Ectodermal cell (in vitro differentiated cells): ENCODE measurements around the gene ARHGAP35.
A peak's percentile ranks its signal among the peaks of the same experiment; 100 is the strongest.

ENCODE experiments used
- H3K27ac ChIP-seq: 2 replicates; pipeline ENCODE4 v1.7.0; 2013; ENCODE audit warnings: mild to moderate bottlenecking, low read depth, low read length; ENCODE audit not compliant: insufficient read depth, poor library complexity, severe bottlenecking
- H3K27me3 ChIP-seq: 2 replicates; pipeline ENCODE4 v1.7.0; 2013; ENCODE audit warnings: mild to moderate bottlenecking, low read length; ENCODE audit not compliant: insufficient read depth, control insufficient read depth, poor library complexity, severe bottlenecking
- H3K36me3 ChIP-seq: one replicate; pipeline ENCODE4 v1.7.0; 2013; ENCODE audit warnings: low read length; ENCODE audit not compliant: control insufficient read depth, insufficient read depth
- H3K4me1 ChIP-seq: one replicate; pipeline ENCODE4 v1.7.0; 2013; ENCODE audit warnings: low read length; ENCODE audit not compliant: control insufficient read depth, insufficient read depth
- H3K4me3 ChIP-seq: 2 replicates; pipeline ENCODE4 v1.7.0; 2013; ENCODE audit warnings: low read depth, low read length, control low read depth; ENCODE audit not compliant: insufficient read depth
- H3K9me3 ChIP-seq: 2 replicates; pipeline ENCODE4 v1.7.0; 2013; ENCODE audit warnings: mild to moderate bottlenecking, low read length, moderate library complexity; ENCODE audit not compliant: control insufficient read depth
- WGBS, 2 experiments: methylation state at CpG; one replicate each; pipeline ENCODE4 v1.1.7; 2013; ENCODE audit warnings: missing lambda C conversion rate in 2 of 2; 5-methylcytosine and 5-hydroxymethylcytosine counted together

ARHGAP35 gene

GRCh38 chr19:46856062-46857022 lies 4.5 kb upstream of the ARHGAP35 start:
- Histone ChIP-seq H3K9me3 (no peaks in the 10 kb centered on the region), H3K4me1 (no peaks in the 10 kb centered on the region), H3K4me3 (no peak overlapping the region), H3K27me3 (peaks cover 5% of the 10 kb centered on the region), H3K36me3 (no peaks in the 10 kb centered on the region), H3K27ac (peak overlapping the region; percentile 4)
- 44 to 47% methylated on average over 41 of the region's 41 CpGs for WGBS, 2 experiments

DNA sequence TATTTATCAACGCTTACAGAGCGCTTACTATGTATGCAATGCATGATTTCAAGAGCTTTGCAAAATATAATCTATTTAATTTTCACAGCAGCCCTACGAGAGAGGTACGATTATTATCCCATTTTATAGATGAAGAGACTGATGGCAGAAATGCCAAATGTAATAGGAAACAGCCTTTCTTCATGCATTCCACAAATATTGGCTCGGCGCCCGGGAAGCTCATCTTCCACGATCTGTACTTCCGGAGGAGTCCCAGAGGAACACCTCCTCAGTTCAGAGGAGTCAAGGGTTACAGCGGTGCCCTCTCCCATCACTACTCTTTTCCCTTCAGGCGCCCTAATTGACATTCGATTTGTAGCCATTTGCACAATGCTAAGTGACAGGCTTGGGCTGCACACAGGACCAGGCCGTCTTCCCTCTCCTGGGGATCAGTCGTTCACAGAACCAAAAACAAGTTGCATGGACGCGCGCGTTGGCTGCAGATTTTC lies 1.1 kb upstream of the ARHGAP35 start:
- WGBS, 2 experiments = 19 to 20% methylated on average over 18 of the region's 18 CpGs
- Histone ChIP-seq H3K4me1 (peaks cover 17% of the 10 kb centered on the region), H3K36me3 (no peaks in the 10 kb centered on the region), H3K27me3 (peaks cover 5% of the 10 kb centered on the region), H3K4me3 (peak overlapping the region; percentile 84), H3K27ac (peak overlapping the region; percentile 92), H3K9me3 (no peaks in the 10 kb centered on the region)

- H3K4me3 ChIP-seq = peak overlapping the region; percentile 84
- 0% methylated on average over 89 of the region's 89 CpGs for WGBS, 2 experiments
Measured at GRCh38 chr19:46860125-46860845, 512 bp upstream of the ARHGAP35 start.

GRCh38 chr19:46861691-46862502 lies 1.1 kb downstream of the ARHGAP35 start:
- H3K36me3 ChIP-seq = no peaks in the 10 kb centered on the region
- H3K4me1 ChIP-seq = peaks cover 21% of the 10 kb centered on the region
- 0% methylated on average over 19 of the region's 19 CpGs for WGBS, 2 experiments
- peak overlapping the region; percentile 84 for H3K4me3 ChIP-seq
- H3K9me3 ChIP-seq = no peaks in the 10 kb centered on the region
- H3K27me3 ChIP-seq = no peaks in the 10 kb centered on the region
- H3K27ac ChIP-seq = peak overlapping the region; percentile 95

More at GRCh38 chr19:46860125-46860845, 512 bp upstream of the ARHGAP35 start:
- Histone ChIP-seq H3K27ac (peak overlapping the region; percentile 97), H3K9me3 (no peaks in the 10 kb centered on the region), H3K36me3 (no peaks in the 10 kb centered on the region), H3K4me1 (peaks cover 21% of the 10 kb centered on the region), H3K27me3 (peaks cover 2% of the 10 kb centered on the region)

GRCh38 chr19:46862503-46862834 lies 1.7 kb downstream of the ARHGAP35 start:
- 12 to 13% methylated on average over 9 of the region's 9 CpGs for WGBS, 2 experiments

GRCh38 chr19:46862974-46863632 lies 2.3 kb downstream of the ARHGAP35 start:
- H3K4me1 ChIP-seq = peaks cover 21% of the 10 kb centered on the region
- no peaks in the 10 kb centered on the region for H3K9me3 ChIP-seq
- H3K4me3 ChIP-seq = peak overlapping the region; percentile 84
- 19 to 23% methylated on average over 4 of the region's 4 CpGs for WGBS, 2 experiments
- no peak overlapping the region for H3K27ac ChIP-seq
- no peaks in the 10 kb centered on the region for H3K36me3 ChIP-seq
- no peaks in the 10 kb centered on the region for H3K27me3 ChIP-seq

More at GRCh38 chr19:46862503-46862834, 1.7 kb downstream of the ARHGAP35 start:
- peak overlapping the region; percentile 84 for H3K4me3 ChIP-seq
- H3K27ac ChIP-seq = no peak overlapping the region
- H3K27me3 ChIP-seq = no peaks in the 10 kb centered on the region
- H3K9me3 ChIP-seq = no peaks in the 10 kb centered on the region
- H3K4me1 ChIP-seq = peaks cover 21% of the 10 kb centered on the region
- H3K36me3 ChIP-seq = no peaks in the 10 kb centered on the region

DNA sequence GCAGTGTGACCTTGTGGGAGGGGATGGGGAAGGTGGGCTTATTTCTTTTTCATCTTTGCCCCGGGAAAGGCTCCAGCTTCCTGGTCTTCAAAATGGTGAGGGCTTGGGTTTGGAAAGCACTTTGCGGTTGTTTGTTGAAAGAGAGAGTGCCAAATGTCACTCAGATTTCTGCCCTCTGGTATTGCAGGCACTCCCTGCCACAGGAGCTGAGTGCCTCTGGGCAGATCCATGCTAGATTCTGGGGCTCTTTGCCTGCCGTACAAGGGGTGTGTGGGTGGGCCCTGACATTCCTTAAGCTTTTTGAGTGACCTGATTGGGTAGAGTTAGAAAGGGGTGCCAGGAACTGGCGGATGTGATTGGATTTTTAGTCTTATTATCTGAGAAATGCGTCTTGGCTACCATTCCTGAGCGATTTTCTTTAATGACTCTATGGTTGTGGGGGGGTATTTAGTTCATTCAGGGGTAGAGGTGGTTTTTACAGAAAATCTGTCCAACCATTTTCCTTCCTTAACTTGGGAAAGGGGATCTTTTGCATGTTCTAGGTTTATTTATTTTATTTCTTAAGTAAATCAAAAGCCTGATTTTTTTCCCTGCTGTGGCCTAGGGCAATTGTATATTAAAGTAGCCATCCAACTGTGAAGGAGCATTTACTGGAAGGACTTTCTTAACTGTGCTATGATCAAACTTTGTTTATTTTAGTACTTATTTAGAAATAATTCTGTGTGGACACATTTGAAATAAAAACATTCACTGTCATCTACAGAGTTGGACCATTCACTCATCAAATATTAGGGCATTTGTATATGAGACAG lies 3.2 kb downstream of the ARHGAP35 start:
- Histone ChIP-seq H3K27ac (peak overlapping the region; percentile 56), H3K9me3 (no peaks in the 10 kb centered on the region), H3K27me3 (no peaks in the 10 kb centered on the region), H3K36me3 (no peaks in the 10 kb centered on the region), H3K4me3 (peak overlapping the region; percentile 84), H3K4me1 (peaks cover 21% of the 10 kb centered on the region)
- WGBS, 2 experiments = 10 to 14% methylated on average over 6 of the region's 6 CpGs

GRCh38 chr19:46866407-46867136 lies 5.8 kb downstream of the ARHGAP35 start:
- Histone ChIP-seq H3K9me3 (no peaks in the 10 kb centered on the region), H3K27ac (no peak overlapping the region), H3K4me3 (no peak overlapping the region), H3K4me1 (peaks cover 21% of the 10 kb centered on the region), H3K27me3 (no peaks in the 10 kb centered on the region), H3K36me3 (no peaks in the 10 kb centered on the region)
- 75 to 79% methylated on average over 2 to 3 of the region's 3 CpGs for WGBS, 2 experiments
